Neural cell (in vitro differentiated cells): ENCODE measurements around the gene TBC1D5. TPM values are rescaled to one million over a fixed set of nuclear protein-coding genes. Genes with fewer than 3 reads are reported as not detected.

Source experiments
- H2AFZ ChIP-seq: fragments of 200-600, 300-800 bp; sonication (generic), shearing (Covaris generic); 2 replicates; pipeline ENCODE4 v1.6.0; 2014; ENCODE audit warnings: low read depth, mild to moderate bottlenecking, antibody characterized with exemption, low read length, moderate library complexity
- H3F3A ChIP-seq: fragments of 200-600 bp; shearing (Covaris generic); 2 replicates; pipeline ENCODE4 v1.6.1; 2016; ENCODE audit warnings: mild to moderate bottlenecking, moderate library complexity, mixed read lengths, antibody characterized with exemption, low read length; ENCODE audit not compliant: insufficient read depth, poor library complexity, severe bottlenecking
- H3K27ac ChIP-seq: fragments of 200-600, 300-800 bp; sonication (generic), shearing (Covaris generic); 2 replicates; pipeline ENCODE4 v1.5.1; 2014; ENCODE audit warnings: mild to moderate bottlenecking, low read length, moderate library complexity
- H3K27me3 ChIP-seq: fragments of 300-800, 200-600 bp; sonication (generic), shearing (Covaris generic); 2 replicates; pipeline ENCODE4 v1.6.0; 2014; ENCODE audit warnings: mild to moderate bottlenecking, low read depth, low read length, moderate library complexity; ENCODE audit not compliant: insufficient read depth
- H3K36me3 ChIP-seq: fragments of 300-800, 200-600 bp; sonication (generic), shearing (Covaris generic); 2 replicates; pipeline ENCODE4 v1.5.1; 2014; ENCODE audit warnings: mild to moderate bottlenecking, antibody characterized with exemption, low read length, moderate library complexity; ENCODE audit not compliant: insufficient read depth
- H3K4me2 ChIP-seq: fragments of 300-800, 200-600 bp; sonication (generic), shearing (Covaris generic); 2 replicates; pipeline ENCODE4 v1.6.0; 2014; ENCODE audit warnings: mild to moderate bottlenecking, low read length
- H3K4me3 ChIP-seq: fragments of 300-800, 200-600 bp; sonication (generic), shearing (Covaris generic); 2 replicates; pipeline ENCODE4 v1.5.1; 2014; ENCODE audit warnings: mild to moderate bottlenecking, low read length, moderate library complexity
- H3K79me2 ChIP-seq: fragments of 200-600 bp; shearing (Covaris generic); replicated peaks from 2 replicates; pipeline ENCODE4 v1.6.0; 2014; ENCODE audit warnings: mild to moderate bottlenecking, low read length, moderate library complexity; ENCODE audit not compliant: insufficient read depth
- H3K9ac ChIP-seq: fragments of 300-800, 200-600 bp; sonication (generic), shearing (Covaris generic); 2 replicates; pipeline ENCODE4 v1.6.1; 2016; ENCODE audit warnings: mild to moderate bottlenecking, low read length, mixed read lengths
- H3K9me2 ChIP-seq: fragments of 200-600 bp; shearing (Covaris generic); 2 replicates; pipeline ENCODE4 v1.6.1; 2016; ENCODE audit warnings: mild to moderate bottlenecking, low read length, mixed read lengths; ENCODE audit not compliant: insufficient read depth
- H3K9me3 ChIP-seq: fragments of 200-600, 300-800 bp; sonication (generic), shearing (Covaris generic); 2 replicates; pipeline ENCODE4 v1.6.1; 2016; ENCODE audit warnings: mild to moderate bottlenecking, mixed run types, low read length, moderate library complexity, mixed read lengths
- H4K20me1 ChIP-seq: fragments of 200-600 bp; shearing (Covaris generic); 2 replicates; pipeline ENCODE4 v1.6.1; 2016; ENCODE audit warnings: mild to moderate bottlenecking, mixed run types; ENCODE audit not compliant: insufficient read depth
- CTCF ChIP-seq: fragments of 450-650 bp; IDR thresholded peaks from 2 replicates; pipeline ENCODE4 v1.5.1; 2014; ENCODE audit warnings: antibody characterized with exemption, mild to moderate bottlenecking, moderate library complexity; ENCODE audit not compliant: poor library complexity, severe bottlenecking
- EP300 ChIP-seq: fragments of 450-650 bp; conservative IDR thresholded peaks from 2 replicates; pipeline ENCODE4 v1.6.1; 2014; ENCODE audit warnings: antibody characterized with exemption, mild to moderate bottlenecking, moderate library complexity; ENCODE audit not compliant: poor library complexity, severe bottlenecking
- EZH2 ChIP-seq: fragments of 200-600, 300-800 bp; shearing (Covaris generic), sonication (generic); IDR thresholded peaks from 2 replicates; pipeline ENCODE4 v1.6.1; 2014; ENCODE audit warnings: antibody characterized with exemption, low read length, borderline replicate concordance, mild to moderate bottlenecking; ENCODE audit not compliant: insufficient read depth, poor library complexity, severe bottlenecking
- MXI1 ChIP-seq: fragments of 450-650 bp; conservative IDR thresholded peaks from 2 replicates; pipeline ENCODE4 v1.6.1; 2014; ENCODE audit warnings: antibody characterized with exemption, mild to moderate bottlenecking; ENCODE audit not compliant: poor library complexity, severe bottlenecking
- POLR2AphosphoS5 ChIP-seq: IDR thresholded peaks from 2 replicates; pipeline ENCODE4 v1.6.1; 2012
- RAD21 ChIP-seq: fragments of 450-650 bp; conservative IDR thresholded peaks from 2 replicates; pipeline ENCODE4 v1.6.1; 2014; ENCODE audit warnings: antibody characterized with exemption, mild to moderate bottlenecking, moderate library complexity
- SMC3 ChIP-seq: fragments of 450-650 bp; conservative IDR thresholded peaks from 2 replicates; pipeline ENCODE4 v1.6.1; 2014; ENCODE audit warnings: antibody characterized with exemption, mild to moderate bottlenecking, moderate library complexity; ENCODE audit not compliant: poor library complexity
- TAF1 ChIP-seq: IDR thresholded peaks from 2 replicates; pipeline ENCODE4 v1.6.1; 2012; ENCODE audit warnings: low read depth
- polyA plus RNA-seq: library from polyadenylated mRNA; depleted of rRNA; stranded (reverse); fragments of >200 nt; gene quantifications from 2 replicates; pipeline ENCODE4 v1.2.3, GENCODE V29; 2014
- TF ChIP-seq, protein P1 (sequence below): IDR thresholded peaks from 2 replicates; pipeline ENCODE4 v1.6.1; 2012; ENCODE audit warnings: borderline replicate concordance

TBC1D5 gene
- polyA plus RNA-seq, 1 donor from 2014 or later, result 28.3 TPM

- Histone ChIP-seq H2AFZ (no peak overlapping the region), H3K27ac (no peak overlapping the region), H3F3A (no peaks in the 10 kb centered on the region), H3K9me3 (no peaks in the 10 kb centered on the region), H3K27me3 (no peaks in the 10 kb centered on the region), H3K79me2 (no peaks in the 10 kb centered on the region), H3K4me2 (no peak overlapping the region), H4K20me1 (no peaks in the 10 kb centered on the region), H3K4me3 (no peak overlapping the region), H3K36me3 (no peaks in the 10 kb centered on the region), H3K9ac (no peak overlapping the region), H3K9me2 (no peaks in the 10 kb centered on the region)
- TF ChIP-seq POLR2AphosphoS5 (no peak), CTCF (no peak), EZH2 (no peak), TAF1 (no peak), EP300 (no peak), RAD21 (no peak), SMC3 (no peak), MXI1 (no peak)
- TF ChIP-seq, protein P1, sequence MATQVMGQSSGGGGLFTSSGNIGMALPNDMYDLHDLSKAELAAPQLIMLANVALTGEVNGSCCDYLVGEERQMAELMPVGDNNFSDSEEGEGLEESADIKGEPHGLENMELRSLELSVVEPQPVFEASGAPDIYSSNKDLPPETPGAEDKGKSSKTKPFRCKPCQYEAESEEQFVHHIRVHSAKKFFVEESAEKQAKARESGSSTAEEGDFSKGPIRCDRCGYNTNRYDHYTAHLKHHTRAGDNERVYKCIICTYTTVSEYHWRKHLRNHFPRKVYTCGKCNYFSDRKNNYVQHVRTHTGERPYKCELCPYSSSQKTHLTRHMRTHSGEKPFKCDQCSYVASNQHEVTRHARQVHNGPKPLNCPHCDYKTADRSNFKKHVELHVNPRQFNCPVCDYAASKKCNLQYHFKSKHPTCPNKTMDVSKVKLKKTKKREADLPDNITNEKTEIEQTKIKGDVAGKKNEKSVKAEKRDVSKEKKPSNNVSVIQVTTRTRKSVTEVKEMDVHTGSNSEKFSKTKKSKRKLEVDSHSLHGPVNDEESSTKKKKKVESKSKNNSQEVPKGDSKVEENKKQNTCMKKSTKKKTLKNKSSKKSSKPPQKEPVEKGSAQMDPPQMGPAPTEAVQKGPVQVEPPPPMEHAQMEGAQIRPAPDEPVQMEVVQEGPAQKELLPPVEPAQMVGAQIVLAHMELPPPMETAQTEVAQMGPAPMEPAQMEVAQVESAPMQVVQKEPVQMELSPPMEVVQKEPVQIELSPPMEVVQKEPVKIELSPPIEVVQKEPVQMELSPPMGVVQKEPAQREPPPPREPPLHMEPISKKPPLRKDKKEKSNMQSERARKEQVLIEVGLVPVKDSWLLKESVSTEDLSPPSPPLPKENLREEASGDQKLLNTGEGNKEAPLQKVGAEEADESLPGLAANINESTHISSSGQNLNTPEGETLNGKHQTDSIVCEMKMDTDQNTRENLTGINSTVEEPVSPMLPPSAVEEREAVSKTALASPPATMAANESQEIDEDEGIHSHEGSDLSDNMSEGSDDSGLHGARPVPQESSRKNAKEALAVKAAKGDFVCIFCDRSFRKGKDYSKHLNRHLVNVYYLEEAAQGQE, result no peak
These were observed 154.0 kb downstream of the TBC1D5 start for GRCh38 chr3:17588422-17588821.

DNA sequence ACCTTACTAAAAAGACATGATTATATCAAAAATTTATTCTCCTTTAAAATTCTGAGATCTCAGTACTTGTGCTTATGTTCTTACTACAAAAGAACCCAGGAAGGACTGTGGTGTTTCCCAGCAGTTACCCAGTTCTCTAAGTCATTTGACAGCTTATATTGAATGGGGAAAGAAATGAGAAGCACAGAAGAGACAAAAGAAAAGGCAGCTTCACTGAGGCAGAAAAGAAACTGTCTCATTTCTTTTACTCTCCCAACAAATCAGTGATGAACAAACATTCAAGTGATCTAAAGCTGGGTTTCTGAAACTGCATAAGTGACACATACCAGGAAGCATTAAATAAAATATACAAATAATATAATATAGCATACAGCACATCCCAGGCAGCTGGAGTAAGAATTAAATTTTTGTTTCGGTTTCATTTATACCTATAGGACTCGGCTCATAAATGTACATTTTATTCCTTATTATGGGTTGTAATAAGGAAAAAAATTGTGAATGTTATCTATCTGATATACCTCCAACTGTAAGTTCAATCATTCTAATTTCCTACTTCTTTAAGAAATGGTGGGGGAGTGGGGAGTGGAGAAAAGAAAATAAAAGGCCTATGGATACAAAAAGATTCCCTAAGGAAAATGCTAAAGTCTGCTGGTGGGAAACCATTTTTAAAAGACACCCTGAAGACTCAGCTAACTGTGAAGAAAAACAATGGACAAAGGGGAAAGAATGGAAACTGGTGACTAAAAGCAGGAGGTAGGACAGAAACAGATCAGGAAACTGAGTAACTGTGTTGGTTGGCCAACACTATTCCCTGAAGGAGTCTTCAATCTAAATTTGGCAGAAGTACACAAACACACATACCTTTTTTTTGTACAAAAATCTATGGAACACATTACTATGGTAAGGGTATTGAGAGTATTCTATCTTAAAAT is 156.8 kb downstream of the TBC1D5 start:
- no peaks in the 10 kb centered on the region for H3K27me3 ChIP-seq
- H3F3A ChIP-seq, result no peaks in the 10 kb centered on the region
- no peaks in the 10 kb centered on the region for H4K20me1 ChIP-seq
- no peaks in the 10 kb centered on the region for H3K9me2 ChIP-seq
- no peak overlapping the region for H3K4me2 ChIP-seq
- H3K4me3 ChIP-seq, result no peak overlapping the region
- H3K9me3 ChIP-seq, result no peaks in the 10 kb centered on the region
- TF ChIP-seq CTCF, result no peak
- no peak for TF ChIP-seq EP300
- TF ChIP-seq EZH2, result no peak
- no peak for TF ChIP-seq MXI1
- TF ChIP-seq POLR2AphosphoS5, result no peak
- no peak for TF ChIP-seq TAF1
- TF ChIP-seq, protein P1, result no peak
- no peak for TF ChIP-seq SMC3
- TF ChIP-seq RAD21, result no peak
- no peak overlapping the region for H2AFZ ChIP-seq
- H3K36me3 ChIP-seq, result no peaks in the 10 kb centered on the region
- H3K27ac ChIP-seq, result no peak overlapping the region
- H3K9ac ChIP-seq, result no peak overlapping the region
- H3K79me2 ChIP-seq, result no peaks in the 10 kb centered on the region
